ENCODE measurements around the gene DNASE1L2. TPM values are rescaled to one million over a fixed set of nuclear protein-coding genes. Genes with fewer than 3 reads are reported as not detected.
A peak's percentile ranks its signal among the peaks of the same experiment; 100 is the strongest.
"Not testable (repeated sequence)": the region's sequence is repeated elsewhere in the genome, so short reads cannot be mapped to it uniquely, and the experiment has no call there.

DNASE1L2 gene
- total RNA-seq, 1 experiment from 2014 or later = 2.7 TPM

- no peak for TF ChIP-seq CTCF (conservative IDR thresholded peaks at IDR 0.05; ENCODE audit: low read depth, low read length)
- Histone ChIP-seq H3K4me3 (ENCODE audit: low read depth, low read length, poor library complexity, severe bottlenecking) (no peak overlapping the region), H3K4me1 (ENCODE audit: insufficient read depth, low read length, poor library complexity, severe bottlenecking) (peaks cover 18% of the 10 kb centered on the region), H3K27ac (ENCODE audit: low read depth, low read length, poor library complexity, severe bottlenecking) (no peak overlapping the region), H3K27me3 (replicated peaks; ENCODE audit: insufficient read depth, low read depth, low read length, poor library complexity) (no peaks in the 10 kb centered on the region), H3K9me3 (ENCODE audit: low read depth, low read length, poor library complexity, severe bottlenecking) (no peaks in the 10 kb centered on the region), H3K36me3 (ENCODE audit: insufficient read depth, low read length, poor library complexity, severe bottlenecking) (peaks cover 55% of the 10 kb centered on the region)
- BruUV-seq (replicated peaks) = TSS peak; percentile 23
- ChIA-PET CTCF (no interaction called here), POLR2A (ENCODE audit: low non-redundant PET) (interaction anchor here (0.6 kb wide), 1 partner anchor 190 kb away, joined by 3 read pairs; no protein-coding TSS in a partner anchor)
- intact Hi-C loops (cut with micrococcal nuclease; ENCODE audit: unreplicated experiment) = no loop called here
- no peak for DNase-seq (ENCODE audit: low spot score)
Measured at GRCh38 chr16:2253293-2253692, 17.0 kb downstream of the DNASE1L2 start.

- H3K9me3 ChIP-seq (ENCODE audit: low read depth, low read length, poor library complexity, severe bottlenecking) = no peaks in the 10 kb centered on the region
- peaks cover 5% of the 10 kb centered on the region for H3K4me1 ChIP-seq (ENCODE audit: insufficient read depth, low read length, poor library complexity, severe bottlenecking)
- H3K27me3 ChIP-seq (replicated peaks; ENCODE audit: insufficient read depth, low read depth, low read length, poor library complexity) = no peaks in the 10 kb centered on the region
- POLR2A ChIA-PET (ENCODE audit: low non-redundant PET) = no interaction called here
- BruUV-seq (replicated peaks) = no TSS peak
- intact Hi-C loops (cut with micrococcal nuclease; ENCODE audit: unreplicated experiment) = no loop called here
- no peak overlapping the region for H3K27ac ChIP-seq (ENCODE audit: low read depth, low read length, poor library complexity, severe bottlenecking)
- no peak for DNase-seq (ENCODE audit: low spot score)
- TF ChIP-seq CTCF (conservative IDR thresholded peaks at IDR 0.05; ENCODE audit: low read depth, low read length) (no peak), EZH2 (IDR thresholded peaks at IDR 0.05; ENCODE audit: borderline replicate concordance, low read depth, low read length, poor library complexity, severe bottlenecking) (no peak)
- peaks cover 88% of the 10 kb centered on the region for H3K36me3 ChIP-seq (ENCODE audit: insufficient read depth, low read length, poor library complexity, severe bottlenecking)
- CTCF ChIA-PET = interaction anchor here (0.6 kb wide), 1 partner anchor 535 kb away, joined by 5 read pairs; no protein-coding TSS in a partner anchor
- no peak overlapping the region for H3K4me3 ChIP-seq (ENCODE audit: low read depth, low read length, poor library complexity, severe bottlenecking)
Measured at GRCh38 chr16:2256531-2257140, 20.4 kb downstream of the DNASE1L2 start.

- Histone ChIP-seq H3K27me3 (replicated peaks; ENCODE audit: insufficient read depth, low read depth, low read length, poor library complexity) (no peaks in the 10 kb centered on the region), H3K4me3 (ENCODE audit: low read depth, low read length, poor library complexity, severe bottlenecking) (no peak overlapping the region), H3K36me3 (ENCODE audit: insufficient read depth, low read length, poor library complexity, severe bottlenecking) (peaks cover 93% of the 10 kb centered on the region), H3K4me1 (ENCODE audit: insufficient read depth, low read length, poor library complexity, severe bottlenecking) (no peaks in the 10 kb centered on the region), H3K9me3 (ENCODE audit: low read depth, low read length, poor library complexity, severe bottlenecking) (no peaks in the 10 kb centered on the region), H3K27ac (ENCODE audit: low read depth, low read length, poor library complexity, severe bottlenecking) (no peak overlapping the region)
- DNase-seq (ENCODE audit: low spot score) = no peak
- POLR2A ChIA-PET (ENCODE audit: low non-redundant PET) = no interaction called here
- BruUV-seq (replicated peaks) = no TSS peak
- CTCF ChIA-PET = no interaction called here
- intact Hi-C loops (cut with micrococcal nuclease; ENCODE audit: unreplicated experiment) = no loop called here
- TF ChIP-seq EZH2 (IDR thresholded peaks at IDR 0.05; ENCODE audit: borderline replicate concordance, low read depth, low read length, poor library complexity, severe bottlenecking) (no peak), CTCF (conservative IDR thresholded peaks at IDR 0.05; ENCODE audit: low read depth, low read length) (no peak)
Measured at GRCh38 chr16:2257726-2258125, 21.5 kb downstream of the DNASE1L2 start.

- POLR2A ChIA-PET (ENCODE audit: low non-redundant PET); H3K9me3 ChIP-seq (ENCODE audit: low read depth, low read length, poor library complexity, severe bottlenecking); intact Hi-C loops (cut with micrococcal nuclease; ENCODE audit: unreplicated experiment); H3K27ac ChIP-seq (ENCODE audit: low read depth, low read length, poor library complexity, severe bottlenecking); BruUV-seq (replicated peaks); H3K4me3 ChIP-seq (ENCODE audit: low read depth, low read length, poor library complexity, severe bottlenecking); H3K4me1 ChIP-seq (ENCODE audit: insufficient read depth, low read length, poor library complexity, severe bottlenecking); CTCF ChIA-PET; H3K27me3 ChIP-seq (replicated peaks; ENCODE audit: insufficient read depth, low read depth, low read length, poor library complexity); DNase-seq (ENCODE audit: low spot score): not testable (repeated sequence)
- H3K36me3 ChIP-seq (ENCODE audit: insufficient read depth, low read length, poor library complexity, severe bottlenecking) = peaks cover 99% of the 10 kb centered on the region
Measured at GRCh38 chr16:2258530-2258929, 22.3 kb downstream of the DNASE1L2 start.

Measured in A673 (cell line).